Stimulated activated CD8-positive, alpha-beta memory T cell treated with anti-CD3 and anti-CD28 coated beads, Interleukin-12 subunit alpha, Interleukin-12 subunit beta, amount 100 ng/mL, for 24 hours (primary cell): Measurements from ENCODE around the gene SGPP1.
"Not testable (repeated sequence)": the region's sequence is repeated elsewhere in the genome, so short reads cannot be mapped to it uniquely, and the experiment has no call there.

ENCODE experiments used
- DNase-seq: peaks from one replicate; pipeline ENCODE4 v3.0.0-alpha.2; 2020; ENCODE audit errors: extremely low read depth

Gene SGPP1

DNA sequence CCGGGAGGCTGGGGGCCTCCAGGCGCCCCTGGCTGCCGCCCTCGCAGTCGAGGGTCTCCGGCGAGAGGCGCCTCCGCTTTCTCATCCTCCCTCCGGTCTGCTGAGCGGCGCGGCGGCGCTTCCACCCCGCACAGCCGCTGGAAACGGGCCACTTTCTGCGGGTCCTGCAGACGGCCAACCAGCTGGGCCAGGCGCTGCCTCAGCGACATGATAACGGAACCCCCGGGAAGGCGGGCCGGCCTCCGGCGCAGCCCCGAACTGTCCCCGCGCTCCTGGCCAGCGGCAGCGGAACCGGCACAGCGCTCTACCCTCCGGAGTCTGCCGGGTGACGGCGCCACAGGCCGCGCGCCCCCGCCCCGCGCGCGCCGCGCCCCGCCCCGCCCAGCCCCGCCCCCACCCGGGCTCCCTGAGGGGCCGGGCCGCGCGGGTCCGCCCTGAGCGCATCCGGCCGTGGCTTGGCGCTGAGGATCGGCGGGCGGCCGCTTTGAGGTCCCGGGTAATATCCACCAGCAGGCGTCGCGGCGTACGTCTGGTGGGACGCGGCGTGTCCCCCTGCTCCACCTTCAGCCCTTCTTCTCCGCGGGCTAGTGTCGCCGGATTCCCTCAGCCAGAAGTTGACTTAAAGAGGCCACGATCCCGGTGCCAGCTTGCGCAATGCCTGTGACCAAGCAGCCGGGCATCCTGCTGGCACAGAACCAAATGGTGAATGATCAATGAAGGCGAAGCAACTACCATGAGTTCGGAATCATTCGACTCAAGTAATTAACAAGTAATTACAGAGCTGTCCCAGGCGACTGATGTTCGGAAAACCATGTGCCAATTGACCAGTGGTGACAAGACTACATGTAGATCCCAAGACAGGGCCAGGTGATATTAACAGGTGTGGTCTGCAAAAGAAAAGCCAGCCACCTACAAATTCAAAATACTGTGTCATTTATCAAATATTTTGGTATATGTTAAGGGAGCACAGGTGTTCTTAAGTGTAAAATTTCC is at the start of gene SGPP1:
Gene SGPP1, minus strand, starts transcription at position 330 of the 993 bp plus-strand sequence. Its CDS starts 121 bp downstream, at position 209.
- DNase-seq = peak; percentile 42

GRCh38 chr14:63777024-63777423 is 49.2 kb upstream of the SGPP1 start:
- DNase-seq = no peak

DNA sequence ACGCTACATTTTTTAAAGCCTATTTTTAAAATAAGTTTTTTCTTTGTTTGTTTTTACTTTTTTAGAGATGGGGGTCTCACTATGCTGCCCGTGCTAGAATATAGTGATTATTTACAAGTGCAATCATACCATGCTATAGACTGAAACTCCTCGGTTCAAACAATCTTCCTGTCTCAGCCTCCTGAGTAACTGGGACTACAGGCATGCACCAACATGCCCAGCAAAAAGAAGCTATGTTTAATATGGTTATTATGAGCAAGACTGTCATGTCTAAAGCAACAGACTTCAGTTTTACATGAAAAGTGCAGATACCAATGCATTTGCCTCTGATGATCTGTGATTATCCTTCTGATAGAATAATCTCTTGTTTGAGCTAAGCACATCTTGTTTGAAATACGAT is 45.6 kb upstream of the SGPP1 start:
- DNase-seq = no peak

DNA sequence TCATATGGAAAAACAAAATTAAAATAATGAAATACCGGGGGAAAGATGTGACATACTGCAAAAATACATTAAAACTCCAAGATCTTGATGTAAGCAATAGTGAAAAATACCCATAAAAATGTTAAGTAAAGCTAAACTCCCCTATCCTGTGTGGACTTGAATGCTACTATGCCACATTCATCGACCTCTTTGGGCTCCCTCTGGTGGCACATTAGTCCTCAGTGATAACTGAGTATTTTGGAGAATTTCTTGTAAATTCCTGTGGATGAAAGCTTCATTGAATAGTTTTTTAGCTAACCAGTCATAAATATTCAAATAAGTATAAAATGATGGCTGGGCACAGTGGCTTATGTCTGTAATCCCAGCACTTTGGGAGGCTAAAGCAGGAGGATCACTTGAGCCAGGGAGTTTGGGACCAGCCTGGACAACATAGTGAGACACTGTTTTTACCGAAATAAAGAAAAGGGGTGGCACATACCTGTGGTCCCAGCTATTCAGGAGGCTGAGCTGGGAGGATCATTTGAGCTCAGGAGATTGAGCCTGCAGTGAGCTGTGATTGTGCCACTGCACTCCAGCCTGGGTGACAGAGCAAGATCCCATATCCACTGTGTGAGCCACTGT is 42.4 kb upstream of the SGPP1 start:
- DNase-seq = peak; percentile 7

- DNase-seq = no peak
Observed at GRCh38 chr14:63766611-63767010, 38.7 kb upstream of the SGPP1 start.

- DNase-seq = no peak
Observed at GRCh38 chr14:63764620-63765139, 36.8 kb upstream of the SGPP1 start.

DNA sequence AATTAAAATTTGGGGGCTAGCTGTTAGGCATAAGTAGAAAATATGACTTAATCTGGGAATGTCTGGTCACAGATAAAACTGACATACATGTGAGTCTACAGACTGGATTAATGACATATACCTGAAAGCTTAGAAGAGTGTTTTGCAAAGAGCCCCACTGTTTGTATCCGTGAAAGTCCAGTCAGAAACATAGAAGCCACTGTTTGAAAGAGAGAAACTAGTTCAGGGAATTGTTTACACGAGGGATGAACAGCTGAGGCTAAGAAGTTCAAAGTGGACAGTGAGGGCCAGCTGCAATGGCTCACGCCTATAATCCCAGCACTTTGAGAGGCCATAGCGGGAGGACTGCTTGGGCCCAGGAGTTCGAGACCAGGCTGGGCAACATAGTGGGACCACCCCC is 36.2 kb upstream of the SGPP1 start:
- no peak for DNase-seq

GRCh38 chr14:63761351-63762117 is 33.7 kb upstream of the SGPP1 start:
- DNase-seq = no peak

- no peak for DNase-seq
Observed at GRCh38 chr14:63760014-63760413, 32.1 kb upstream of the SGPP1 start.

GRCh38 chr14:63759456-63759855 is 31.6 kb upstream of the SGPP1 start:
- no peak for DNase-seq

GRCh38 chr14:63757211-63757610 is 29.3 kb upstream of the SGPP1 start:
- DNase-seq = no peak

GRCh38 chr14:63752449-63753169 is 24.7 kb upstream of the SGPP1 start:
- DNase-seq = no peak

- DNase-seq = not testable (repeated sequence)
Observed at GRCh38 chr14:63751076-63751475, 23.2 kb upstream of the SGPP1 start.

GRCh38 chr14:63747846-63748245 is 20.0 kb upstream of the SGPP1 start:
- no peak for DNase-seq

- DNase-seq = no peak
Observed at GRCh38 chr14:63745858-63746425, 18.1 kb upstream of the SGPP1 start.

- DNase-seq = no peak
Observed at GRCh38 chr14:63745272-63745671, 17.4 kb upstream of the SGPP1 start.

GRCh38 chr14:63737582-63738006 is 9.7 kb upstream of the SGPP1 start:
- DNase-seq = no peak

DNA sequence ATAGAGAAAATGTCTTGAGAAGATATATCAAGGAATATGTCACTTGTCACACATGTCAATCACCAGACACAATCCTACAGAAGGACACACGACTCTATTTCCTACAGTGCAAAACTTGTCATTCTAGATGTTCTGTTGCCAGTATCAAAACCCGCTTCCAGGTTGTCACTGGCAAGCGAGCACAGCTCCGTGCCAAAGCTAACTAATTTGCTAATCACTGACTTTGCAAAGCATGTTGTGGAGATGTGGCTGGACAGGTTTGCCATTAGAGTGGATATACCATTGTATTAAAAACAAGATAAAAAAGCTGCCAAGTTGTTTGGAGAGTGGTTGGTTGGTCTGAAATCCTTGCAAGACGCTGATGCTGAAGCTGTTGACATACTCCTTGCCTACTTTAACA is 7.9 kb upstream of the SGPP1 start:
- DNase-seq = no peak

DNA sequence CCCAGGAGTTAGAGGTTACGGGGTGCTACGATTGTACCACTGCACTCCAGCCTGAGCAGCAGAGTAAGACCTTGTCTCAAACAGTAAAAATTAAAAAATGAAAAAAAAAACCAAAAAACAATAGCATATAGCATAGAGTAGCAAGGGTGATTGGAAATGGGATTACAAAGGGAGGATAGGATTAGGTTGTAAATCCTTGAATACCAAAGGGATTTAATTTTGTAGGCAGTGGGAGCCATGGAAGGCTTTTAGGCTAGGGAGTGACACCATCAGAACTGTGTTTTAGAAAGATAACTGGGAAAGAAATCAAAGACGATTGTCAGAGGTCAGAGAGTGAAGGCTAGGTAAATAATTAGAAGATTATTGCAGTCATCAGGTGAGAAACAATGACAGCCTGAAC is 2.8 kb upstream of the SGPP1 start:
- DNase-seq = no peak

GRCh38 chr14:63727231-63727735 is 582 bp downstream of the SGPP1 start:
- DNase-seq = no peak

DNA sequence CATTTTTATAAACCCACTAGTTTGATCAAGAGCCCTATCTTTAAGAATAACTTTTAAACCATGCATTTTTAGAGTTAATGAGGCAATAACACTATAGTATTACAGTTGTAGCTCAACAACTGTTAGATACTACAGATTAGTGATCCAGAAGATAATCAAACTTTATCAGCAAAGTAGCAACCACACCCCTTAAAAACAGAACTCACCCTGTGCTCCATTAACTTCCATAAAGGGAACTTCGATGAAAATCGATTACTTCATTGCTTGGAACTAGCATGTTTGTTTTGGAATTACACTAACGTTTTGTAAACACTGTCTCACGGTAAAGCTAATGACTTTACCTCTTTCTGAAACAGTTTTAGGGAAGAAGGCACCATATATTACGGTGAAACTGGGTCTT is 1.4 kb downstream of the SGPP1 start:
- DNase-seq = no peak
